Measurements from ENCODE around the gene MICALL1.

MICALL1 gene

GRCh38 chr22:37991731-37992442 is 85.8 kb downstream of the MICALL1 start:
- no peak for DNase-seq

More at GRCh38 chr22:37991731-37992442, 85.8 kb downstream of the MICALL1 start:
- Histone ChIP-seq H3K27ac (no peak overlapping the region), H3K9me3 (no peaks in the 10 kb centered on the region), H3K4me3 (no peak overlapping the region), H3K4me1 (peaks cover 0 to 11% (median 0%) of the 10 kb centered on the region in 4 donors), H3K27me3 (no peaks in the 10 kb centered on the region), H3K36me3 (no peaks in the 10 kb centered on the region)
- TF ChIP-seq, protein P1, sequence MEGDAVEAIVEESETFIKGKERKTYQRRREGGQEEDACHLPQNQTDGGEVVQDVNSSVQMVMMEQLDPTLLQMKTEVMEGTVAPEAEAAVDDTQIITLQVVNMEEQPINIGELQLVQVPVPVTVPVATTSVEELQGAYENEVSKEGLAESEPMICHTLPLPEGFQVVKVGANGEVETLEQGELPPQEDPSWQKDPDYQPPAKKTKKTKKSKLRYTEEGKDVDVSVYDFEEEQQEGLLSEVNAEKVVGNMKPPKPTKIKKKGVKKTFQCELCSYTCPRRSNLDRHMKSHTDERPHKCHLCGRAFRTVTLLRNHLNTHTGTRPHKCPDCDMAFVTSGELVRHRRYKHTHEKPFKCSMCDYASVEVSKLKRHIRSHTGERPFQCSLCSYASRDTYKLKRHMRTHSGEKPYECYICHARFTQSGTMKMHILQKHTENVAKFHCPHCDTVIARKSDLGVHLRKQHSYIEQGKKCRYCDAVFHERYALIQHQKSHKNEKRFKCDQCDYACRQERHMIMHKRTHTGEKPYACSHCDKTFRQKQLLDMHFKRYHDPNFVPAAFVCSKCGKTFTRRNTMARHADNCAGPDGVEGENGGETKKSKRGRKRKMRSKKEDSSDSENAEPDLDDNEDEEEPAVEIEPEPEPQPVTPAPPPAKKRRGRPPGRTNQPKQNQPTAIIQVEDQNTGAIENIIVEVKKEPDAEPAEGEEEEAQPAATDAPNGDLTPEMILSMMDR (IDR thresholded peaks at IDR 0.05): no peak
- intact Hi-C loops (cut with DNase I; ENCODE audit: low total_unique reads): no loop called here

Measured in tibial artery (tissue), 4 donors.